Measurements from ENCODE around the gene SNX30.

DNA sequence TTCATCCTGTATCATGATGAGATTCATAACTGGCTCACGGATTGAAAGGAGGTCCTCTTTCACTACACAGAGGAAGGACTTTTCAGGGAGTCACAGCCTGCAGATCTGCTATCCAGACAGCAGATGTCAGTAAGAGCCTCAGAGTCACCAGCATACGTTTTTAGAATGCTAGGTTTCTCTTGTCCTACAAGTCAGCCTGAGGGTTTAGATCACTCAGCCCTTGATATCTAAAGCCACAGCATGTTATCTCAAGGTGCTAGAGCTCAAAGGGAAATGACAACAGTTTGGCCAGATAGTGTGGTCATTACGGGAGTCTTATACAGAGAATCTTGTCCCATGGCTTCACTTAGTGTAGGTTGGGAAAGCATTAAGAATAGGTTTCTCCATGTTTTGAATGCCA lies 171.0 kb downstream of the SNX30 start:
- TF ChIP-seq, protein P1, sequence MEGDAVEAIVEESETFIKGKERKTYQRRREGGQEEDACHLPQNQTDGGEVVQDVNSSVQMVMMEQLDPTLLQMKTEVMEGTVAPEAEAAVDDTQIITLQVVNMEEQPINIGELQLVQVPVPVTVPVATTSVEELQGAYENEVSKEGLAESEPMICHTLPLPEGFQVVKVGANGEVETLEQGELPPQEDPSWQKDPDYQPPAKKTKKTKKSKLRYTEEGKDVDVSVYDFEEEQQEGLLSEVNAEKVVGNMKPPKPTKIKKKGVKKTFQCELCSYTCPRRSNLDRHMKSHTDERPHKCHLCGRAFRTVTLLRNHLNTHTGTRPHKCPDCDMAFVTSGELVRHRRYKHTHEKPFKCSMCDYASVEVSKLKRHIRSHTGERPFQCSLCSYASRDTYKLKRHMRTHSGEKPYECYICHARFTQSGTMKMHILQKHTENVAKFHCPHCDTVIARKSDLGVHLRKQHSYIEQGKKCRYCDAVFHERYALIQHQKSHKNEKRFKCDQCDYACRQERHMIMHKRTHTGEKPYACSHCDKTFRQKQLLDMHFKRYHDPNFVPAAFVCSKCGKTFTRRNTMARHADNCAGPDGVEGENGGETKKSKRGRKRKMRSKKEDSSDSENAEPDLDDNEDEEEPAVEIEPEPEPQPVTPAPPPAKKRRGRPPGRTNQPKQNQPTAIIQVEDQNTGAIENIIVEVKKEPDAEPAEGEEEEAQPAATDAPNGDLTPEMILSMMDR (IDR thresholded peaks at IDR 0.05; ENCODE audit: low read length): peak; percentile 65; the same call in 1 of the 2 replicates
- no peak for TF ChIP-seq EZH2 (IDR thresholded peaks at IDR 0.05; ENCODE audit: borderline replicate concordance, low read length)
